GM23248 (cell line): ENCODE measurements around the gene LAMA2.

Experiments used
- EZH2 ChIP-seq: fragments of 200-600 bp; sonication (generic); IDR thresholded peaks from 2 replicates; pipeline ENCODE4 v1.6.1; 2018; ENCODE audit warnings: antibody characterized with exemption, mild to moderate bottlenecking; ENCODE audit not compliant: insufficient read depth, poor library complexity, severe bottlenecking
- EZH2phosphoT487 ChIP-seq: fragments of 200-600 bp; sonication (generic); IDR thresholded peaks from 2 replicates; pipeline ENCODE4 v1.6.1; 2018; ENCODE audit warnings: antibody characterized with exemption, moderate library complexity, mild to moderate bottlenecking, low read depth; ENCODE audit not compliant: insufficient read depth

GRCh38 chr6:129552413-129552812 is 669.5 kb downstream of the LAMA2 start:
- no peak for TF ChIP-seq EZH2phosphoT487
- TF ChIP-seq EZH2, result no peak
